WTC11 (cell line): ENCODE results near the gene RFLNA. TPM values are rescaled to one million over a fixed set of nuclear protein-coding genes. Genes with fewer than 3 reads are reported as not detected.

Source experiments
- ATAC-seq: fragments of 200-7000 bp; cut with Tn5 transposase; 2 replicates; pipeline ENCODE4 v1.10.0; 2021; ENCODE audit warnings: mild to moderate bottlenecking, moderate library complexity
- CTCF ChIA-PET: fragments of 300-600 bp; sonication (Branson Sonifier 250); formaldehyde crosslinking; loops from one replicate; lab custom pipeline; 2021; ENCODE audit warnings: antibody characterized with exemption; lab: Charles Lee
- POLR2A ChIA-PET: fragments of 350-600 bp; sonication (Branson Sonifier 250); formaldehyde crosslinking; loops from one replicate; lab custom pipeline; 2021; ENCODE audit warnings: antibody characterized with exemption; lab: Charles Lee
- DNase-seq: peaks from one replicate; pipeline ENCODE4 v3.0.0; 2021; ENCODE audit warnings: low spot score
- H3K27ac Mint-ChIP-seq: 2 replicates; pipeline ENCODE4 v1.8.0; 2021; ENCODE audit warnings: mixed read lengths
- H3K27me3 Mint-ChIP-seq: 2 replicates; pipeline ENCODE4 v1.8.0; 2021; ENCODE audit warnings: low read depth, mild to moderate bottlenecking, moderate library complexity, mixed read lengths
- H3K36me3 Mint-ChIP-seq: 2 replicates; pipeline ENCODE4 v1.8.0; 2021; ENCODE audit warnings: mixed read lengths
- H3K4me1 Mint-ChIP-seq: 2 replicates; pipeline ENCODE4 v1.8.0; 2022; ENCODE audit warnings: mixed read lengths
- H3K4me3 Mint-ChIP-seq: 2 replicates; pipeline ENCODE4 v1.8.0; 2021; ENCODE audit warnings: mild to moderate bottlenecking, moderate library complexity, mixed read lengths
- H3K9me3 Mint-ChIP-seq: 2 replicates; pipeline ENCODE4 v1.8.0; 2021; ENCODE audit warnings: mixed read lengths
- CBFB ChIP-seq: sonication (generic); formaldehyde crosslinking; IDR thresholded peaks from 2 replicates; pipeline ENCODE4 v1.8.1; 2022; ENCODE audit warnings: mild to moderate bottlenecking, low read depth, missing genetic modification reagents
- CREB1 ChIP-seq: sonication (generic); formaldehyde crosslinking; IDR thresholded peaks from 2 replicates; pipeline ENCODE4 v1.8.0; 2023; ENCODE audit warnings: mild to moderate bottlenecking, missing genetic modification reagents
- E2F4 ChIP-seq: sonication (generic); formaldehyde crosslinking; IDR thresholded peaks from 2 replicates; pipeline ENCODE4 v1.8.1; 2022; ENCODE audit warnings: low read depth, mild to moderate bottlenecking, moderate library complexity, missing genetic modification reagents, borderline replicate concordance
- ELF4 ChIP-seq: sonication (generic); formaldehyde crosslinking; IDR thresholded peaks from 2 replicates; pipeline ENCODE4 v1.8.1; 2022; ENCODE audit warnings: low read depth, mild to moderate bottlenecking, moderate library complexity, missing genetic modification reagents
- EMX1 ChIP-seq: fragments of 250-450 bp; sonication (Bioruptor Pico); IDR thresholded peaks from 2 replicates; pipeline ENCODE4 v1.8.0; 2021; ENCODE audit warnings: mild to moderate bottlenecking
- ETV6 ChIP-seq: sonication (generic); formaldehyde crosslinking; IDR thresholded peaks from 2 replicates; pipeline ENCODE4 v1.8.1; 2022; ENCODE audit warnings: mild to moderate bottlenecking, missing genetic modification reagents
- FOXK1 ChIP-seq: sonication (generic); formaldehyde crosslinking; IDR thresholded peaks from 2 replicates; pipeline ENCODE4 v1.8.0; 2022; ENCODE audit warnings: mild to moderate bottlenecking, moderate library complexity, missing genetic modification reagents
- FOXP1 ChIP-seq: sonication (generic); formaldehyde crosslinking; IDR thresholded peaks from 2 replicates; pipeline ENCODE4 v1.8.0; 2022; ENCODE audit warnings: missing genetic modification reagents, mild to moderate bottlenecking, moderate library complexity, borderline replicate concordance
- GTF2I ChIP-seq: fragments of 250-450 bp; sonication (Bioruptor Pico); conservative IDR thresholded peaks from 2 replicates; pipeline ENCODE4 v1.4.0; 2021; ENCODE audit warnings: mild to moderate bottlenecking
- JAZF1 ChIP-seq: fragments of 250-450 bp; sonication (Bioruptor Pico); IDR thresholded peaks from 2 replicates; pipeline ENCODE4 v1.9.0; 2021; ENCODE audit warnings: moderate library complexity, mild to moderate bottlenecking, inconsistent platforms
- MXD4 ChIP-seq: fragments of 250-450 bp; sonication (Bioruptor Pico); IDR thresholded peaks from 2 replicates; pipeline ENCODE4 v1.8.0; 2021; ENCODE audit warnings: mild to moderate bottlenecking, moderate library complexity, borderline replicate concordance
- NFATC4 ChIP-seq: fragments of 250-450 bp; sonication (Bioruptor Pico); IDR thresholded peaks from 2 replicates; pipeline ENCODE4 v1.9.0; 2021; ENCODE audit warnings: mild to moderate bottlenecking
- NFYB ChIP-seq: sonication (generic); formaldehyde crosslinking; conservative IDR thresholded peaks from 2 replicates; pipeline ENCODE4 v1.8.0; 2022; ENCODE audit warnings: low read depth, missing genetic modification reagents
- NR1H2 ChIP-seq: sonication (generic); formaldehyde crosslinking; IDR thresholded peaks from 2 replicates; pipeline ENCODE4 v1.9.0; 2021; ENCODE audit warnings: mild to moderate bottlenecking, moderate library complexity, missing genetic modification reagents
- NR2C2 ChIP-seq: sonication (generic); formaldehyde crosslinking; IDR thresholded peaks from 2 replicates; pipeline ENCODE4 v1.8.0; 2022; ENCODE audit warnings: mild to moderate bottlenecking, missing genetic modification reagents
- SMAD4 ChIP-seq: sonication (generic); formaldehyde crosslinking; IDR thresholded peaks from 2 replicates; pipeline ENCODE4 v1.8.0; 2022; ENCODE audit warnings: mild to moderate bottlenecking, missing genetic modification reagents
- ZBTB21 ChIP-seq: sonication (generic); formaldehyde crosslinking; IDR thresholded peaks from 2 replicates; pipeline ENCODE4 v1.8.1; 2023; ENCODE audit warnings: mild to moderate bottlenecking, missing genetic modification reagents, borderline replicate concordance
- ZNF317 ChIP-seq: sonication (generic); formaldehyde crosslinking; IDR thresholded peaks from 2 replicates; pipeline ENCODE4 v1.8.1; 2023; ENCODE audit warnings: low read depth, mild to moderate bottlenecking, moderate library complexity, missing genetic modification reagents, borderline replicate concordance
- ZNF396 ChIP-seq: fragments of 250-450 bp; sonication (Bioruptor Pico); IDR thresholded peaks from 2 replicates; pipeline ENCODE4 v1.8.0; 2021; ENCODE audit warnings: mild to moderate bottlenecking, moderate library complexity, borderline replicate concordance
- ZNF425 ChIP-seq: fragments of 250-450 bp; sonication (Bioruptor Pico); conservative IDR thresholded peaks from 2 replicates; pipeline ENCODE4 v1.9.0; 2021; ENCODE audit warnings: mild to moderate bottlenecking
- ZNF671 ChIP-seq: fragments of 250-450 bp; sonication (Bioruptor Pico); IDR thresholded peaks from 2 replicates; pipeline ENCODE4 v1.8.0; 2021; ENCODE audit warnings: mild to moderate bottlenecking
- total RNA-seq: library from RNA; stranded (reverse); gene quantifications from 3 replicates; pipeline ENCODE4 v1.2.3, GENCODE V29; 2021
- TF ChIP-seq, protein P1 (sequence below): sonication (generic); formaldehyde crosslinking; IDR thresholded peaks from 2 replicates; pipeline ENCODE4 v1.8.1; 2022; ENCODE audit warnings: low read depth, missing genetic modification reagents, borderline replicate concordance
- TF ChIP-seq, protein P2 (sequence below): sonication (generic); formaldehyde crosslinking; conservative IDR thresholded peaks from 2 replicates; pipeline ENCODE4 v1.8.1; 2023; ENCODE audit warnings: mild to moderate bottlenecking, low read depth, missing genetic modification reagents, moderate library complexity
- TF ChIP-seq, protein P3 (sequence below): sonication (generic); formaldehyde crosslinking; IDR thresholded peaks from 2 replicates; pipeline ENCODE4 v1.8.0; 2022; ENCODE audit warnings: mild to moderate bottlenecking, missing genetic modification reagents

RFLNA gene
- total RNA-seq, 1 experiment from 2014 or later = 6.3 TPM

DNA sequence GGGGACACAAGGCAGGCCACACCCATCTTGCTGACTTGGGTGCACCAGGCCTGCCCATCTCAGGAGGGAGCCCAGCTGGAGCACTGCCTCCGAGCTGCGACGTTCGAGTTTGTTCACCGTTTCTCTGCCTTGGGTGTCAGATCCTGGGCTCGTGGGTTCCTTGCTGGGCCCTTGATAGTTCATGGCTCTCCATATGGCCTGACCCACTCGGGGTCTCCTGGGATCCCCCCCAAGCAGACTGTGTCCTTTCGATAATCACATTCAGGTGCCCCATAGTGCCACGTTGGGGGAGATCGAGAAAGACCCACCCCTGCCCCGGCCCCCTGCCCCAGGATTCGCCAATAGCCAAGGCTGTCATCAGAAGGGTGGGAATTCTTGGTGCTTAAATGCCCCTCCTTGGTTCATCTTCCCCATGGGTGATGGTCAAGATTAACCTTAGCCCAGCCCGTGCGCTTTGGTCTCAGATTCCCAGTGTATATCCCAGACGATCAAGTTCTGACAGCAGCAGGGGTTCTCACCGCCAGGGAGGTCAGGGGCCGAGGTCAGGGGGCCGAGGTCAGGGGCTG, 7.4 kb downstream of the RFLNA start (continued):
- TF ChIP-seq ZNF425 (CRISPR knock-in tag) (no peak), SMAD4 (CRISPR knock-in tag) (no peak), NFATC4 (no peak), GTF2I (CRISPR knock-in tag) (no peak), ZNF396 (CRISPR knock-in tag) (no peak), CBFB (CRISPR knock-in tag) (no peak), NR2C2 (no peak)
- TF ChIP-seq, protein P1, sequence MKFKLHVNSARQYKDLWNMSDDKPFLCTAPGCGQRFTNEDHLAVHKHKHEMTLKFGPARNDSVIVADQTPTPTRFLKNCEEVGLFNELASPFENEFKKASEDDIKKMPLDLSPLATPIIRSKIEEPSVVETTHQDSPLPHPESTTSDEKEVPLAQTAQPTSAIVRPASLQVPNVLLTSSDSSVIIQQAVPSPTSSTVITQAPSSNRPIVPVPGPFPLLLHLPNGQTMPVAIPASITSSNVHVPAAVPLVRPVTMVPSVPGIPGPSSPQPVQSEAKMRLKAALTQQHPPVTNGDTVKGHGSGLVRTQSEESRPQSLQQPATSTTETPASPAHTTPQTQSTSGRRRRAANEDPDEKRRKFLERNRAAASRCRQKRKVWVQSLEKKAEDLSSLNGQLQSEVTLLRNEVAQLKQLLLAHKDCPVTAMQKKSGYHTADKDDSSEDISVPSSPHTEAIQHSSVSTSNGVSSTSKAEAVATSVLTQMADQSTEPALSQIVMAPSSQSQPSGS (CRISPR knock-in tag) = no peak

GRCh38 chr12:124302807-124303578, 8.1 kb downstream of the RFLNA start:
- no peak for TF ChIP-seq FOXK1 (CRISPR knock-in tag)
- no peak for TF ChIP-seq NR1H2
- TF ChIP-seq, protein P2, sequence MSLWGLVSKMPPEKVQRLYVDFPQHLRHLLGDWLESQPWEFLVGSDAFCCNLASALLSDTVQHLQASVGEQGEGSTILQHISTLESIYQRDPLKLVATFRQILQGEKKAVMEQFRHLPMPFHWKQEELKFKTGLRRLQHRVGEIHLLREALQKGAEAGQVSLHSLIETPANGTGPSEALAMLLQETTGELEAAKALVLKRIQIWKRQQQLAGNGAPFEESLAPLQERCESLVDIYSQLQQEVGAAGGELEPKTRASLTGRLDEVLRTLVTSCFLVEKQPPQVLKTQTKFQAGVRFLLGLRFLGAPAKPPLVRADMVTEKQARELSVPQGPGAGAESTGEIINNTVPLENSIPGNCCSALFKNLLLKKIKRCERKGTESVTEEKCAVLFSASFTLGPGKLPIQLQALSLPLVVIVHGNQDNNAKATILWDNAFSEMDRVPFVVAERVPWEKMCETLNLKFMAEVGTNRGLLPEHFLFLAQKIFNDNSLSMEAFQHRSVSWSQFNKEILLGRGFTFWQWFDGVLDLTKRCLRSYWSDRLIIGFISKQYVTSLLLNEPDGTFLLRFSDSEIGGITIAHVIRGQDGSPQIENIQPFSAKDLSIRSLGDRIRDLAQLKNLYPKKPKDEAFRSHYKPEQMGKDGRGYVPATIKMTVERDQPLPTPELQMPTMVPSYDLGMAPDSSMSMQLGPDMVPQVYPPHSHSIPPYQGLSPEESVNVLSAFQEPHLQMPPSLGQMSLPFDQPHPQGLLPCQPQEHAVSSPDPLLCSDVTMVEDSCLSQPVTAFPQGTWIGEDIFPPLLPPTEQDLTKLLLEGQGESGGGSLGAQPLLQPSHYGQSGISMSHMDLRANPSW (CRISPR knock-in tag) = no peak
- TF ChIP-seq EMX1 (CRISPR knock-in tag) = no peak
- TF ChIP-seq CREB1 (CRISPR knock-in tag) = no peak
- no peak for TF ChIP-seq NFYB

GRCh38 chr12:124303579-124304313, 8.9 kb downstream of the RFLNA start:
- Mint-ChIP-seq H3K27ac (no peak overlapping the region), H3K27me3 (no peaks in the 10 kb centered on the region; the same call in 1 of the 2 replicates), H3K9me3 (no peaks in the 10 kb centered on the region), H3K4me3 (no peak overlapping the region), H3K36me3 (no peaks in the 10 kb centered on the region), H3K4me1 (no peaks in the 10 kb centered on the region)
- DNase-seq = no peak
- ChIA-PET POLR2A (interaction anchor here (0.7 kb wide), 1 partner anchor 15 kb away, joined by 3 read pairs; no protein-coding TSS in a partner anchor), CTCF (interaction anchor here (1.0 to 2.2 kb wide), 5 partner anchors 12 to 251 kb away, joined by 3 to 12 read pairs (median 5); no protein-coding TSS in a partner anchor)
- no peak for ATAC-seq
- TF ChIP-seq JAZF1 = no peak
- TF ChIP-seq ELF4 (CRISPR knock-in tag) = no peak
- no peak for TF ChIP-seq GTF2I (CRISPR knock-in tag)
- no peak for TF ChIP-seq MXD4 (CRISPR knock-in tag)
- no peak for TF ChIP-seq ETV6 (CRISPR knock-in tag)
- no peak for TF ChIP-seq FOXP1 (CRISPR knock-in tag)
- TF ChIP-seq, protein P3, sequence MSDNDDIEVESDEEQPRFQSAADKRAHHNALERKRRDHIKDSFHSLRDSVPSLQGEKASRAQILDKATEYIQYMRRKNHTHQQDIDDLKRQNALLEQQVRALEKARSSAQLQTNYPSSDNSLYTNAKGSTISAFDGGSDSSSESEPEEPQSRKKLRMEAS (CRISPR knock-in tag) = no peak
- TF ChIP-seq ZNF671 (CRISPR knock-in tag) = no peak
- no peak for TF ChIP-seq ZBTB21
- TF ChIP-seq ZNF317 (CRISPR knock-in tag) = no peak
- no peak for TF ChIP-seq E2F4 (CRISPR knock-in tag)

More at GRCh38 chr12:124302807-124303578, 8.1 kb downstream of the RFLNA start:
- ChIA-PET CTCF (interaction anchor here (0.9 to 2.2 kb wide), 5 partner anchors 16 to 271 kb away, joined by 3 to 12 read pairs (median 4); no protein-coding TSS in a partner anchor), POLR2A (no interaction called here)
- Mint-ChIP-seq H3K4me1 (peaks cover under 1% of the 10 kb centered on the region), H3K4me3 (no peak overlapping the region), H3K27me3 (no peaks in the 10 kb centered on the region; the same call in 1 of the 2 replicates), H3K27ac (no peak overlapping the region), H3K9me3 (no peaks in the 10 kb centered on the region), H3K36me3 (no peaks in the 10 kb centered on the region)
- DNase-seq = no peak
- ATAC-seq = peak; percentile 50
